Stromal cell of bone marrow (primary cell): ENCODE results near the gene AK8.

Experiments used
- DNase-seq: peaks from one replicate; pipeline ENCODE4 v3.0.0-alpha.2; 2012; ENCODE audit warnings: low read depth

The AK8 gene

GRCh38 chr9:132887181-132888120 is 9.4 kb upstream of the AK8 start:
- no peak for DNase-seq

GRCh38 chr9:132886334-132886725 is 8.2 kb upstream of the AK8 start:
- DNase-seq = no peak

GRCh38 chr9:132885720-132886333 is 7.7 kb upstream of the AK8 start:
- DNase-seq = no peak

- no peak for DNase-seq
Observed at GRCh38 chr9:132883349-132884294, 5.5 kb upstream of the AK8 start.

- no peak for DNase-seq
Observed at GRCh38 chr9:132882616-132883015, 4.5 kb upstream of the AK8 start.

- DNase-seq = no peak
Observed at GRCh38 chr9:132881826-132882225, 3.7 kb upstream of the AK8 start.

- DNase-seq = no peak
Observed at GRCh38 chr9:132880324-132880661, 2.2 kb upstream of the AK8 start.

GRCh38 chr9:132879457-132880323 is 1.6 kb upstream of the AK8 start:
- DNase-seq = no peak

GRCh38 chr9:132878695-132879456 is 792 bp upstream of the AK8 start, which contains the start of gene SPACA9:
SPACA9 (plus strand) TSS chr9:132878898; CDS start chr9:132883948, 5,050 bp downstream.
- DNase-seq = peak; percentile 53

- no peak for DNase-seq
Observed at GRCh38 chr9:132877458-132877823, 643 bp downstream of the AK8 start.

- DNase-seq = no peak
Observed at GRCh38 chr9:132876849-132877248, 1.2 kb downstream of the AK8 start.

- DNase-seq = no peak
Observed at GRCh38 chr9:132875159-132875558, 2.9 kb downstream of the AK8 start.

GRCh38 chr9:132873403-132873802 is 4.7 kb downstream of the AK8 start:
- no peak for DNase-seq

- no peak for DNase-seq
Observed at GRCh38 chr9:132869266-132869665, 8.8 kb downstream of the AK8 start.

- DNase-seq = no peak
Observed at GRCh38 chr9:132866898-132867297, 11.2 kb downstream of the AK8 start.

GRCh38 chr9:132864691-132865090 is 13.4 kb downstream of the AK8 start:
- no peak for DNase-seq

GRCh38 chr9:132864277-132864676 is 13.8 kb downstream of the AK8 start:
- DNase-seq = no peak

GRCh38 chr9:132863096-132863495 is 15.0 kb downstream of the AK8 start:
- no peak for DNase-seq

- DNase-seq = no peak
Observed at GRCh38 chr9:132862533-132862932, 15.6 kb downstream of the AK8 start.

GRCh38 chr9:132861666-132862065 is 16.4 kb downstream of the AK8 start:
- no peak for DNase-seq

- no peak for DNase-seq
Observed at GRCh38 chr9:132858751-132859150, 19.3 kb downstream of the AK8 start.
